Nephron (organoid): ENCODE data around the gene ANKRD63.

Experiments
- H3K27ac Mint-ChIP-seq, 3 experiments: 2 replicates each; pipeline ENCODE4 v1.8.0; 2020; ENCODE audit warnings: mixed read lengths in 3 of 3, mild to moderate bottlenecking in 2 of 3, moderate library complexity in 1 of 3
- H3K27me3 Mint-ChIP-seq: 2 replicates; pipeline ENCODE4 v1.8.0; 2021; ENCODE audit warnings: low read depth, mild to moderate bottlenecking, moderate library complexity, mixed read lengths
- H3K36me3 Mint-ChIP-seq: 2 replicates; pipeline ENCODE4 v1.8.0; 2020; ENCODE audit warnings: low read depth, mixed read lengths
- H3K4me1 Mint-ChIP-seq: 2 replicates; pipeline ENCODE4 v1.8.0; 2020; ENCODE audit warnings: mixed read lengths
- H3K4me3 Mint-ChIP-seq, 3 experiments: 2 replicates each; pipeline ENCODE4 v1.8.0; 2020; ENCODE audit warnings: mild to moderate bottlenecking in 3 of 3, mixed read lengths in 3 of 3, moderate library complexity in 2 of 3
- H3K9me3 Mint-ChIP-seq: 2 replicates; pipeline ENCODE4 v1.8.0; 2020; ENCODE audit warnings: mixed read lengths
- CTCF ChIP-seq, 3 experiments: fragments of 200-600 bp; sonication (generic); IDR thresholded peaks; one replicate each; pipeline ENCODE4 v1.5.0; 2021; ENCODE audit warnings: antibody characterized with exemption in 3 of 3; ENCODE audit not compliant: unreplicated experiment in 3 of 3

The ANKRD63 gene

GRCh38 chr15:40286794-40287193 lies 3.9 kb upstream of the ANKRD63 start:
- no peak for TF ChIP-seq CTCF (IDR thresholded peaks at IDR 0.05; ENCODE audit: unreplicated experiment in 3 of 3)
- Mint-ChIP-seq H3K27ac (no peak overlapping the region), H3K36me3 (no peaks in the 10 kb centered on the region), H3K4me1 (peaks cover 35% of the 10 kb centered on the region), H3K4me3 (no peak overlapping the region), H3K9me3 (no peaks in the 10 kb centered on the region), H3K27me3 (peaks cover 79% of the 10 kb centered on the region)

- H3K36me3 Mint-ChIP-seq: no peaks in the 10 kb centered on the region
- TF ChIP-seq CTCF (IDR thresholded peaks at IDR 0.05; ENCODE audit: unreplicated experiment in 3 of 3): no peak
- H3K9me3 Mint-ChIP-seq: no peaks in the 10 kb centered on the region
- no peak overlapping the region for H3K27ac Mint-ChIP-seq
- H3K4me3 Mint-ChIP-seq: no peak overlapping the region
- H3K4me1 Mint-ChIP-seq: peaks cover 35% of the 10 kb centered on the region
- H3K27me3 Mint-ChIP-seq: peaks cover 82% of the 10 kb centered on the region
These were observed 3.2 kb upstream of the ANKRD63 start for GRCh38 chr15:40286061-40286532.

- peaks cover 86% of the 10 kb centered on the region for H3K27me3 Mint-ChIP-seq
- no peak overlapping the region for H3K4me3 Mint-ChIP-seq
- H3K4me1 Mint-ChIP-seq: peaks cover 36% of the 10 kb centered on the region
- no peak for TF ChIP-seq CTCF (IDR thresholded peaks at IDR 0.05; ENCODE audit: unreplicated experiment in 3 of 3)
- H3K9me3 Mint-ChIP-seq: no peaks in the 10 kb centered on the region
- peak overlapping the region in 1 of 3 experiments; percentile 71 for H3K27ac Mint-ChIP-seq
- no peaks in the 10 kb centered on the region for H3K36me3 Mint-ChIP-seq
These were observed 2.7 kb upstream of the ANKRD63 start for GRCh38 chr15:40285554-40286011.

GRCh38 chr15:40285151-40285550 lies 2.3 kb upstream of the ANKRD63 start:
- Mint-ChIP-seq H3K27ac (peak overlapping the region in 1 of 3 experiments; percentile 71), H3K9me3 (no peaks in the 10 kb centered on the region), H3K27me3 (peaks cover 86% of the 10 kb centered on the region), H3K4me3 (peak overlapping the region; percentile 17 to 77 (median 71)), H3K4me1 (peaks cover 36% of the 10 kb centered on the region), H3K36me3 (no peaks in the 10 kb centered on the region)
- no peak for TF ChIP-seq CTCF (IDR thresholded peaks at IDR 0.05; ENCODE audit: unreplicated experiment in 3 of 3)

GRCh38 chr15:40283615-40284300 lies 894 bp upstream of the ANKRD63 start:
- Mint-ChIP-seq H3K27ac (no peak overlapping the region), H3K4me1 (peaks cover 34% of the 10 kb centered on the region), H3K36me3 (no peaks in the 10 kb centered on the region), H3K27me3 (peaks cover 87% of the 10 kb centered on the region), H3K9me3 (no peaks in the 10 kb centered on the region), H3K4me3 (peak overlapping the region; percentile 21 to 63 (median 41))
- no peak for TF ChIP-seq CTCF (IDR thresholded peaks at IDR 0.05; ENCODE audit: unreplicated experiment in 3 of 3)
